HepG2 (cell line): ENCODE measurements around the gene ETS2. TPM values are rescaled to one million over a fixed set of nuclear protein-coding genes. Genes with fewer than 3 reads are reported as not detected.

Experiments used
- NKX3-1 ChIP-seq: sonication (generic); formaldehyde crosslinking; IDR thresholded peaks from 2 replicates; pipeline ENCODE4 v1.5.0; 2020; ENCODE audit warnings: missing genetic modification reagents
- ZBTB43 ChIP-seq: sonication (generic); formaldehyde crosslinking; conservative IDR thresholded peaks from 2 replicates; pipeline ENCODE4 v1.4.0; 2020; ENCODE audit warnings: missing genetic modification reagents
- polyA plus RNA-seq, 8 experiments: library from polyadenylated mRNA; depleted of rRNA in 3 of 8; stranded (reverse) in 7 of 8; unstranded in 1 of 8; fragments of >200 nt; fragmentation: Illumina TruSeq in 4 of 8; extraction: Trizol in 4 of 8; gene quantifications; 2 replicates each; pipeline versions ENCODE4 v1.2.1 to v1.2.3, GENCODE V29; 2011 to 2016; ENCODE audit warnings: low read depth in 4 of 8, missing spikeins in 1 of 8, mixed read lengths in 1 of 8; ENCODE audit not compliant: insufficient read depth in 1 of 8
- total RNA-seq, 5 experiments: library from RNA; depleted of rRNA; stranded (reverse); fragments of >200 nt; fragmentation: Illumina TruSeq; extraction: Trizol; gene quantifications; 2 replicates each; pipeline ENCODE4 v1.2.3, GENCODE V29; 2016; ENCODE audit warnings: low read depth in 1 of 5
- TF ChIP-seq, protein P1 (sequence below), 2 experiments: sonication (generic) in 1 of 2; formaldehyde crosslinking in 1 of 2; IDR thresholded peaks; 2 replicates each; pipeline versions ENCODE4 v1.6.1 to v1.9.0; 2014 to 2022; ENCODE audit warnings: antibody characterized with exemption in 1 of 2, borderline replicate concordance in 1 of 2, inconsistent platforms in 1 of 2, low read depth in 1 of 2, missing genetic modification reagents in 1 of 2

The ETS2 gene
- total and polyA plus RNA-seq, 2 of the 13 experiments (the other 11 are each of a cell fraction or from before 2014, with no cell fraction given): 24.6 to 64.4 TPM

GRCh38 chr21:38820471-38821239 is 14.9 kb downstream of the ETS2 start (continued):
- TF ChIP-seq, protein P1, sequence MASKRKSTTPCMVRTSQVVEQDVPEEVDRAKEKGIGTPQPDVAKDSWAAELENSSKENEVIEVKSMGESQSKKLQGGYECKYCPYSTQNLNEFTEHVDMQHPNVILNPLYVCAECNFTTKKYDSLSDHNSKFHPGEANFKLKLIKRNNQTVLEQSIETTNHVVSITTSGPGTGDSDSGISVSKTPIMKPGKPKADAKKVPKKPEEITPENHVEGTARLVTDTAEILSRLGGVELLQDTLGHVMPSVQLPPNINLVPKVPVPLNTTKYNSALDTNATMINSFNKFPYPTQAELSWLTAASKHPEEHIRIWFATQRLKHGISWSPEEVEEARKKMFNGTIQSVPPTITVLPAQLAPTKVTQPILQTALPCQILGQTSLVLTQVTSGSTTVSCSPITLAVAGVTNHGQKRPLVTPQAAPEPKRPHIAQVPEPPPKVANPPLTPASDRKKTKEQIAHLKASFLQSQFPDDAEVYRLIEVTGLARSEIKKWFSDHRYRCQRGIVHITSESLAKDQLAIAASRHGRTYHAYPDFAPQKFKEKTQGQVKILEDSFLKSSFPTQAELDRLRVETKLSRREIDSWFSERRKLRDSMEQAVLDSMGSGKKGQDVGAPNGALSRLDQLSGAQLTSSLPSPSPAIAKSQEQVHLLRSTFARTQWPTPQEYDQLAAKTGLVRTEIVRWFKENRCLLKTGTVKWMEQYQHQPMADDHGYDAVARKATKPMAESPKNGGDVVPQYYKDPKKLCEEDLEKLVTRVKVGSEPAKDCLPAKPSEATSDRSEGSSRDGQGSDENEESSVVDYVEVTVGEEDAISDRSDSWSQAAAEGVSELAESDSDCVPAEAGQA (IDR thresholded peaks at IDR 0.05; ENCODE audit: low read depth): no peak
- TF ChIP-seq, protein P1 (CRISPR knock-in tag; IDR thresholded peaks at IDR 0.05; ENCODE audit: borderline replicate concordance): no peak
- TF ChIP-seq ZBTB43: no peak
- no peak for TF ChIP-seq NKX3-1 (CRISPR knock-in tag)
